Brain microvascular endothelial cell (primary cell): Measurements from ENCODE around the gene MED10.

Source experiments
- DNase-seq: peaks from one replicate; pipeline ENCODE4 v3.0.0-alpha.2; 2020
- H3K27ac ChIP-seq: fragments of 250-450 bp; sonication (Bioruptor Pico); 2 replicates; pipeline ENCODE4 v1.5.1; 2020; ENCODE audit warnings: mild to moderate bottlenecking, moderate library complexity
- H3K27me3 ChIP-seq: fragments of 250-450 bp; sonication (Bioruptor Pico); replicated peaks from 2 replicates; pipeline ENCODE4 v1.5.1; 2020; ENCODE audit warnings: mild to moderate bottlenecking
- H3K36me3 ChIP-seq: fragments of 250-450 bp; sonication (Bioruptor Pico); replicated peaks from 2 replicates; pipeline ENCODE4 v1.5.1; 2020; ENCODE audit warnings: mild to moderate bottlenecking
- H3K4me3 ChIP-seq: 2 replicates; pipeline ENCODE4 v1.5.1; 2011; ENCODE audit warnings: low read depth, mild to moderate bottlenecking, control low read depth, low read length, moderate library complexity
- CTCF ChIP-seq: IDR thresholded peaks from 2 replicates; pipeline ENCODE4 v1.5.1; 2011; ENCODE audit warnings: low read depth, mild to moderate bottlenecking, moderate library complexity, low read length, control low read depth, inconsistent platforms; ENCODE audit errors: missing control alignments
- in situ Hi-C: cut with HindIII; loops from 2 replicates; pipeline ENCODE4 v1.10.0; 2017; ENCODE audit warnings: low sequenced_read_pairs, low pct_ligation_motif_present

The MED10 gene

GRCh38 chr5:6348476-6349000 lies 29.8 kb downstream of the MED10 start:
- in situ Hi-C loops: no loop called here
- Histone ChIP-seq H3K36me3 (no peaks in the 10 kb centered on the region), H3K27me3 (no peaks in the 10 kb centered on the region), H3K4me3 (no peak overlapping the region), H3K27ac (no peak overlapping the region)
- DNase-seq: no peak
- no peak for TF ChIP-seq CTCF

- no peaks in the 10 kb centered on the region for H3K36me3 ChIP-seq
- in situ Hi-C loops: no loop called here
- TF ChIP-seq CTCF: no peak
- H3K27ac ChIP-seq: no peak overlapping the region
- no peak for DNase-seq
- H3K27me3 ChIP-seq: no peaks in the 10 kb centered on the region
- no peak overlapping the region for H3K4me3 ChIP-seq
Observed at GRCh38 chr5:6347673-6348072, 30.7 kb downstream of the MED10 start.

GRCh38 chr5:6347165-6347564 lies 31.2 kb downstream of the MED10 start:
- Histone ChIP-seq H3K27ac (no peak overlapping the region), H3K27me3 (no peaks in the 10 kb centered on the region), H3K4me3 (no peak overlapping the region), H3K36me3 (no peaks in the 10 kb centered on the region)
- in situ Hi-C loops: no loop called here
- DNase-seq: no peak
- TF ChIP-seq CTCF: no peak

- Histone ChIP-seq H3K27me3 (no peaks in the 10 kb centered on the region), H3K27ac (no peak overlapping the region), H3K4me3 (no peak overlapping the region), H3K36me3 (no peaks in the 10 kb centered on the region)
- TF ChIP-seq CTCF: no peak
- in situ Hi-C loops: no loop called here
- no peak for DNase-seq
Observed at GRCh38 chr5:6344593-6344989, 33.8 kb downstream of the MED10 start.

- Histone ChIP-seq H3K36me3 (no peaks in the 10 kb centered on the region), H3K27ac (no peak overlapping the region), H3K27me3 (no peaks in the 10 kb centered on the region), H3K4me3 (no peak overlapping the region)
- no peak for DNase-seq
- TF ChIP-seq CTCF: no peak
- in situ Hi-C loops: no loop called here
Observed at GRCh38 chr5:6343951-6344592, 34.3 kb downstream of the MED10 start.
